ENCODE results near the gene CCAR1.
"Not testable (repeated sequence)": the region's sequence is repeated elsewhere in the genome, so short reads cannot be mapped to it uniquely, and the experiment has no call there.

Gene CCAR1

GRCh38 chr10:68827592-68827959, 106.5 kb downstream of the CCAR1 start:
- not testable (repeated sequence) for H3K9me3 Mint-ChIP-seq; H3K36me3 Mint-ChIP-seq (ENCODE audit: low read depth); H3K4me3 Mint-ChIP-seq; DNase-seq (ENCODE audit: low spot score); H3K27ac Mint-ChIP-seq; H3K4me1 Mint-ChIP-seq (ENCODE audit: low read depth)
- peaks cover 29% of the 10 kb centered on the region for H3K27me3 Mint-ChIP-seq (ENCODE audit: low read depth)

- not testable (repeated sequence) for H3K27ac Mint-ChIP-seq; H3K36me3 Mint-ChIP-seq (ENCODE audit: low read depth); H3K4me1 Mint-ChIP-seq (ENCODE audit: low read depth); H3K9me3 Mint-ChIP-seq
- H3K27me3 Mint-ChIP-seq (ENCODE audit: low read depth), result peaks cover 29% of the 10 kb centered on the region
- peak; percentile 6 for DNase-seq (ENCODE audit: low spot score)
- peak overlapping the region; percentile 45 for H3K4me3 Mint-ChIP-seq
Observed at GRCh38 chr10:68828083-68828601, 107.1 kb downstream of the CCAR1 start.

- peak overlapping the region; percentile 45 for H3K4me3 Mint-ChIP-seq
- H3K4me1 Mint-ChIP-seq (ENCODE audit: low read depth), result peaks cover 4% of the 10 kb centered on the region
- DNase-seq (ENCODE audit: low spot score), result no peak
- no peak overlapping the region for H3K27ac Mint-ChIP-seq
- peaks cover 30% of the 10 kb centered on the region for H3K27me3 Mint-ChIP-seq (ENCODE audit: low read depth)
- H3K9me3 Mint-ChIP-seq, result no peaks in the 10 kb centered on the region
- H3K36me3 Mint-ChIP-seq (ENCODE audit: low read depth), result no peaks in the 10 kb centered on the region
Observed at GRCh38 chr10:68828833-68829232, 107.8 kb downstream of the CCAR1 start.

GRCh38 chr10:68829521-68829920, 108.5 kb downstream of the CCAR1 start:
- Mint-ChIP-seq H3K27ac (no peak overlapping the region), H3K4me3 (no peak overlapping the region), H3K36me3 (ENCODE audit: low read depth) (no peaks in the 10 kb centered on the region), H3K27me3 (ENCODE audit: low read depth) (peaks cover 28% of the 10 kb centered on the region), H3K9me3 (no peaks in the 10 kb centered on the region), H3K4me1 (ENCODE audit: low read depth) (peaks cover 4% of the 10 kb centered on the region)
- DNase-seq (ENCODE audit: low spot score), result no peak

- Mint-ChIP-seq H3K36me3 (ENCODE audit: low read depth) (no peaks in the 10 kb centered on the region), H3K4me3 (no peak overlapping the region), H3K27me3 (ENCODE audit: low read depth) (peaks cover 24% of the 10 kb centered on the region)
Observed at GRCh38 chr10:68829952-68830351, 108.9 kb downstream of the CCAR1 start.

GRCh38 chr10:68831961-68832455, 111.0 kb downstream of the CCAR1 start:
- H3K4me1 Mint-ChIP-seq (ENCODE audit: low read depth), result no peaks in the 10 kb centered on the region
- no peaks in the 10 kb centered on the region for H3K36me3 Mint-ChIP-seq (ENCODE audit: low read depth)
- H3K27ac Mint-ChIP-seq, result no peak overlapping the region
- H3K27me3 Mint-ChIP-seq (ENCODE audit: low read depth), result peaks cover 20% of the 10 kb centered on the region
- H3K9me3 Mint-ChIP-seq, result no peaks in the 10 kb centered on the region
- H3K4me3 Mint-ChIP-seq, result no peak overlapping the region
- DNase-seq (ENCODE audit: low spot score), result no peak

More at GRCh38 chr10:68829952-68830351, 108.9 kb downstream of the CCAR1 start:
- H3K9me3 Mint-ChIP-seq, result no peaks in the 10 kb centered on the region
- peaks cover 4% of the 10 kb centered on the region for H3K4me1 Mint-ChIP-seq (ENCODE audit: low read depth)
- no peak for DNase-seq (ENCODE audit: low spot score)
- H3K27ac Mint-ChIP-seq, result no peak overlapping the region

GRCh38 chr10:68832601-68833000, 111.6 kb downstream of the CCAR1 start:
- H3K4me3 Mint-ChIP-seq, result no peak overlapping the region
- H3K27ac Mint-ChIP-seq, result no peak overlapping the region
- H3K4me1 Mint-ChIP-seq (ENCODE audit: low read depth), result no peaks in the 10 kb centered on the region
- H3K27me3 Mint-ChIP-seq (ENCODE audit: low read depth), result peaks cover 20% of the 10 kb centered on the region
- no peaks in the 10 kb centered on the region for H3K9me3 Mint-ChIP-seq
- DNase-seq (ENCODE audit: low spot score), result no peak
- no peaks in the 10 kb centered on the region for H3K36me3 Mint-ChIP-seq (ENCODE audit: low read depth)

GRCh38 chr10:68837626-68838322, 116.7 kb downstream of the CCAR1 start:
- no peak for DNase-seq (ENCODE audit: low spot score)
- Mint-ChIP-seq H3K27me3 (ENCODE audit: low read depth) (peaks cover 2% of the 10 kb centered on the region), H3K4me3 (no peak overlapping the region), H3K27ac (no peak overlapping the region), H3K4me1 (ENCODE audit: low read depth) (no peaks in the 10 kb centered on the region), H3K36me3 (ENCODE audit: low read depth) (no peaks in the 10 kb centered on the region), H3K9me3 (no peaks in the 10 kb centered on the region)

GRCh38 chr10:68840650-68841049, 119.6 kb downstream of the CCAR1 start:
- H3K27me3 Mint-ChIP-seq (ENCODE audit: low read depth); H3K36me3 Mint-ChIP-seq (ENCODE audit: low read depth); DNase-seq (ENCODE audit: low spot score); H3K27ac Mint-ChIP-seq; H3K9me3 Mint-ChIP-seq; H3K4me3 Mint-ChIP-seq; H3K4me1 Mint-ChIP-seq (ENCODE audit: low read depth): not testable (repeated sequence)

Data from T-helper 2 cell treated with Interferon-gamma antibody and Interleukin-4, amounts not matched to agents 5 μg/mL and 100 μg/mL, for 36 hours (primary cell).